GM12892 (cell line): ENCODE results near the gene PGF.

ENCODE experiments used
- POLR2A ChIP-seq: IDR thresholded peaks from 2 replicates; pipeline ENCODE4 v1.6.1; 2011; ENCODE audit warnings: low read depth, low read length, control low read depth
- POLR2AphosphoS5 ChIP-seq: IDR thresholded peaks from 2 replicates; pipeline ENCODE4 v1.6.1; 2011; ENCODE audit warnings: low read depth, low read length, control low read depth

GRCh38 chr14:74898694-74899093 is 56.7 kb downstream of the PGF start:
- no peak for TF ChIP-seq POLR2AphosphoS5
- TF ChIP-seq POLR2A = no peak
